Naive B cell (primary cell): ENCODE data around the gene SCTR. TPM values are rescaled to one million over a fixed set of nuclear protein-coding genes. Genes with fewer than 3 reads are reported as not detected.

Experiments used
- ATAC-seq, 2 donors: fragments of 150-1000 bp; cut with Tn5 transposase; 2 replicates each; pipeline ENCODE4 v1.10.0; 2021; ENCODE audit warnings: low read depth in 2 of 2, mild to moderate bottlenecking in 2 of 2, moderate library complexity in 2 of 2
- DNase-seq: peaks from one replicate; pipeline ENCODE4 v3.0.0; 2022
- H3K27ac Mint-ChIP-seq, 6 donors: one replicate each; pipeline ENCODE4 v1.8.0; 2020 to 2022; ENCODE audit warnings: mild to moderate bottlenecking in 6 of 6, mixed read lengths in 6 of 6, moderate library complexity in 5 of 6, inconsistent platforms in 2 of 6
- H3K27me3 Mint-ChIP-seq, 3 donors: one replicate each; pipeline ENCODE4 v1.8.0; 2021 to 2022; ENCODE audit warnings: mixed read lengths in 3 of 3, mild to moderate bottlenecking in 1 of 3
- H3K36me3 Mint-ChIP-seq, 2 donors: one replicate each; pipeline ENCODE4 v1.8.0; 2020 to 2022; ENCODE audit warnings: mixed read lengths in 2 of 2, inconsistent platforms in 1 of 2, mild to moderate bottlenecking in 1 of 2
- H3K4me1 Mint-ChIP-seq, 3 donors: one replicate each; pipeline ENCODE4 v1.8.0; 2020 to 2022; ENCODE audit warnings: mixed read lengths in 3 of 3, inconsistent platforms in 1 of 3, mild to moderate bottlenecking in 1 of 3, moderate library complexity in 1 of 3
- H3K4me3 Mint-ChIP-seq, 8 donors: one replicate each; pipeline ENCODE4 v1.8.0; 2020 to 2022; ENCODE audit warnings: mild to moderate bottlenecking in 8 of 8, mixed read lengths in 8 of 8, moderate library complexity in 8 of 8, inconsistent platforms in 2 of 8
- H3K9me3 Mint-ChIP-seq, 7 donors: one replicate each; pipeline ENCODE4 v1.8.0; 2020 to 2022; ENCODE audit warnings: mixed read lengths in 7 of 7, mild to moderate bottlenecking in 5 of 7, inconsistent platforms in 2 of 7, moderate library complexity in 1 of 7
- polyA plus RNA-seq, 6 donors: library from polyadenylated mRNA; unstranded; fragments of 300-500 nt; fragmentation: Illumina TruSeq; gene quantifications; one replicate each; pipeline ENCODE4 v1.2.3, GENCODE V29; 2021; ENCODE audit warnings: low read depth in 6 of 6

The SCTR gene
- polyA plus RNA-seq, 6 donors from 2014 or later: not detected

GRCh38 chr2:119429225-119429981, 94.9 kb downstream of the SCTR start:
- H3K9me3 Mint-ChIP-seq: no peaks in the 10 kb centered on the region
- H3K27me3 Mint-ChIP-seq: peaks cover 60 to 79% (median 72%) of the 10 kb centered on the region in 3 donors
- no peak for DNase-seq
- no peaks in the 10 kb centered on the region for H3K36me3 Mint-ChIP-seq
- H3K4me1 Mint-ChIP-seq: peaks cover 4 to 19% (median 11%) of the 10 kb centered on the region in 3 donors
- no peak for ATAC-seq
- peak overlapping the region in 3 of 8 donors; percentile 11 to 81 (median 65) for H3K4me3 Mint-ChIP-seq
- no peak overlapping the region for H3K27ac Mint-ChIP-seq

DNA sequence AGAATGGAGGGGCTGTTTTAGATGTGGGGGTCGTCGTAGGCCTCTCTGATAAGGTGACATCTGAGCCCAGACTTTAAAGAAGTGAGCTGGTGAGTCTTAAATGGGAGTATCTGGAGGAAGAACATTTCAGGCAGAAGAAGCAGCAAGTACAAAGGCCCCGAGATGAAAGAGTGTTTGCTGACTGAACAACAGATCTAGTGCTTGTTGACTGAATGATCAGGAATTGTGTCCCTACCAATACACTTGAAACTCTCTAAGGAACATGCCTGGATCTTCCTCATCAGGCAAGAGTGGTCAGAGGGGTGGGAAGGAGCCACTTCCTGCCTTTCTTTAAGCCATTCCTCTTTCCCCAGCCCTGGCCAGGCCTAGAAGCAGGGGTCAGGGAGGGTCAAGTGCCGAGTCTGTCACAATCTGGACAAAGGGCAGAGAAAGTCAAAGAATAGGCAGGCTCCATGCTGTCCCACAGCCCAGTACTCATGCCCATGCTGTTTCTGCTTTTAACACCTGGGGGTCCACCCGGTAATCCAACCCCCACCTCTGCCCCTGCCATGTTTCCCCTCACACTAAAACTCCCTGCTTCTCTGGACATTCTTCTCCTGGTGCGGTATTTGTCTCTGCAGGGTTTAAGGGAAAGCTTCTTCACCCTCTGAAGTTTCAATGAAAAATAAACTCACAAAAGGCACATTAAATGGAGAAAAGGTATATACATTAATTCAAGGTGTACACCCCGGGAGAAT, 95.6 kb downstream of the SCTR start:
- Mint-ChIP-seq H3K4me3 (peak overlapping the region in 1 of 8 donors; percentile 65), H3K27me3 (peaks cover 54 to 79% (median 76%) of the 10 kb centered on the region in 3 donors), H3K27ac (no peak overlapping the region), H3K36me3 (no peaks in the 10 kb centered on the region), H3K4me1 (peaks cover 4 to 19% (median 11%) of the 10 kb centered on the region in 3 donors), H3K9me3 (no peaks in the 10 kb centered on the region)
- DNase-seq: no peak
- no peak for ATAC-seq

DNA sequence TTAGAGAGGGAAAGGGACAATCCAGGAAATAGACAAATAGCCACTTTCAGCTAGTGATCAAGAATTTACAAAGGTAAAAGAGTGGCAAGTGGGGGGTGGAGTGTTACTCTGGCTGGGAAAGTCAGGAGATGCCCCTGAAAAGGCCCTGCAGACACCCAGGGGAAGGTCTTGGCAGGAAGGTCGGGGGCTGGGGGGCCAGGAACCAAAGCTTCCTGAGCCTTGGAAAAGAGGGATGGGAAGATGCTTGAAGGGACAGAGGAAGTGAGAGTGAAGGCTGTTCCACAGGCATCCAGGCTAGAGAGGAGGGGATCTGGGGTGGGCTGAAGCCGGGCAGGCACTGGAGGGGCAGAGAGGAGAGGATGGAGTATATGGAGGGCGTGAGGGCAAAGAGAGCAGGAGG, 96.5 kb downstream of the SCTR start:
- Mint-ChIP-seq H3K4me3 (no peak overlapping the region), H3K36me3 (no peaks in the 10 kb centered on the region), H3K27ac (peak overlapping the region in 1 of 6 donors; percentile 47), H3K27me3 (peaks cover 52 to 79% (median 74%) of the 10 kb centered on the region in 3 donors), H3K4me1 (peaks cover 4 to 19% (median 11%) of the 10 kb centered on the region in 3 donors), H3K9me3 (peaks cover 0 to 1% (median 0%) of the 10 kb centered on the region in 7 donors)
- ATAC-seq (no peak), DNase-seq (no peak)

DNA sequence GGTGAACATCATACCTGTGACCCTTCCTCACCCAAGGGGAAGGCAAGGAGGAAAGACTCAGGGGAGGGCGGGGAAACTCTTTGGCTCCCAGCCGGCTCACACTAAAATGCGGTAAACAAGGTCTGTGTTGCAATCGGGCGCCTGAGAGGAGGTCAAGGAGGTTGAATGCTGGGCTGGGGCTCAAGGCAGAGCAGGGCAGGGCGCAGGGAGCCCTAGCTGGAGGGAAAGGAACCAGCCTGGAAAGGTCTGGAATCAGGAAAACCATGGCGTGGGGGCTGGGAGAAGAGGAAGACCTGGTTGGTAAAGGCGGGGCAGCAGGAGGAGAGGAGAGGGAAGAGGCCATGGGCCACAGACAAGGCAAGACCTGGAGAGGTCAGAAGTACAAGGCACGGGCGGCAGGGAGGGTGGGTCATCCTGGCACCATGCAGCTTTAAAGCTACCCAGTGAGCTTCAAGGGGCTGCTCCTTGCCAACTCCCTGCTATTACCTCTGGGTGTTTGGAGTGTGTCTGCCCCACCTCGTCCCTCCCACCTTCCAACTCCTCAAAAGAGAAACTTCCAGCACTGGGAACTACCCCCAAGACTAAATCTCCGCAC, 97.4 kb downstream of the SCTR start:
- Mint-ChIP-seq H3K4me3 (no peak overlapping the region), H3K4me1 (peaks cover 0 to 11% (median 5%) of the 10 kb centered on the region in 3 donors), H3K36me3 (peaks cover 0 to 3% of the 10 kb centered on the region in 2 donors), H3K27ac (no peak overlapping the region), H3K9me3 (peaks cover 1 to 7% (median 2%) of the 10 kb centered on the region in 7 donors), H3K27me3 (peaks cover 53 to 78% (median 72%) of the 10 kb centered on the region in 3 donors)
- ATAC-seq (no peak), DNase-seq (no peak)

- H3K36me3 Mint-ChIP-seq: peaks cover 0 to 9% of the 10 kb centered on the region in 2 donors
- DNase-seq (no peak), ATAC-seq (no peak)
- peaks cover 4 to 13% (median 7%) of the 10 kb centered on the region in 7 donors for H3K9me3 Mint-ChIP-seq
- peaks cover 0 to 11% (median 5%) of the 10 kb centered on the region in 3 donors for H3K4me1 Mint-ChIP-seq
- no peak overlapping the region for H3K27ac Mint-ChIP-seq
- peaks cover 58 to 84% (median 77%) of the 10 kb centered on the region in 3 donors for H3K27me3 Mint-ChIP-seq
- H3K4me3 Mint-ChIP-seq: no peak overlapping the region
Measured at GRCh38 chr2:119426396-119426675, 97.9 kb downstream of the SCTR start.

DNA sequence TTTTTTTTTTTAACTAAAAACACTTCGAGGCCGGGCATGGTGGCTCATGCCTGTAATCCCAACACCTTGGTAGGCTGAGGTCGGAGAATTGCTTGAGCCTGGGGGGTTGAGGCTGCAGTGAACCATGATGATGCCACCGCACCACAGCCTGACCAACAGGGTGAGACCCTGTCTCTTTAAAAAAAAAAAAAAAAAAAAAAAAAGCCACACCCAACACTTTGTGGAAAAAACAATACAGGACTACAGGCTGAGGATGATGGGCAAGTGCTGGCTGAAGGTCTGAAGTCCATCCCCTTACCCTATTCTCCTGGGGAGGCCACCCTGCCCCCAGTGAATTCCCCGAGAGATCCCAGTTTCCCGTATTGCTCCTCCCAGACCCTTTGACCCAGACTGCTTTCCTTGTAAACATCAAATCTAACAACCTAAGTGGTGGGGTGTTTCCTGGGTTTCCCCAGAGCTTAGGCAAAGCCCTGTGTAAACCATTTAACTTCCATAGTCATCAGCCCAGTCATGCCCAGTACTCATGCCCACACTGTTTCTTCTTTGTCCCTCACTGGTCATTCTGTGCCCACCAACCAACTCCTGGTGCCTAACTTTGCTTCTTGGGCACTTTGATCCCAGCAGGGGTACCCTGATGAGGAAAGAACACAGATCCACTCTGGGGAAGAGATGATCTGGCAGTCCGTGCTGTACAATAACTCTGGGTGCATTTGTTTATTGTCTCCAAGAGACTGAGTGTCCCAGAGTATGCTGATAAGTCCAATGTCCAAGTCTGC, 98.5 kb downstream of the SCTR start:
- H3K27me3 Mint-ChIP-seq: peaks cover 54 to 89% (median 80%) of the 10 kb centered on the region in 3 donors

GRCh38 chr2:119425119-119425405, 99.2 kb downstream of the SCTR start:
- no peak overlapping the region for H3K27ac Mint-ChIP-seq
- no peak overlapping the region for H3K4me3 Mint-ChIP-seq
- ATAC-seq: no peak
- peaks cover 0 to 5% (median 0%) of the 10 kb centered on the region in 3 donors for H3K4me1 Mint-ChIP-seq
- H3K27me3 Mint-ChIP-seq: peaks cover 50 to 96% (median 81%) of the 10 kb centered on the region in 3 donors
- H3K9me3 Mint-ChIP-seq: peaks cover 4 to 16% (median 7%) of the 10 kb centered on the region in 7 donors
- peaks cover 0 to 14% of the 10 kb centered on the region in 2 donors for H3K36me3 Mint-ChIP-seq
- no peak for DNase-seq

More for the DNA sequence above, 98.5 kb downstream of the SCTR start:
- peaks cover 0 to 14% of the 10 kb centered on the region in 2 donors for H3K36me3 Mint-ChIP-seq
- H3K9me3 Mint-ChIP-seq: peaks cover 4 to 16% (median 7%) of the 10 kb centered on the region in 7 donors
- ATAC-seq: no peak
- H3K4me1 Mint-ChIP-seq: peaks cover 0 to 7% (median 5%) of the 10 kb centered on the region in 3 donors
- no peak overlapping the region for H3K27ac Mint-ChIP-seq
- no peak for DNase-seq
- no peak overlapping the region for H3K4me3 Mint-ChIP-seq

GRCh38 chr2:119424284-119425118, 99.8 kb downstream of the SCTR start:
- H3K4me1 Mint-ChIP-seq: peaks cover 0 to 5% (median 0%) of the 10 kb centered on the region in 3 donors
- DNase-seq (no peak), ATAC-seq (no peak)
- H3K9me3 Mint-ChIP-seq: peaks cover 4 to 16% (median 7%) of the 10 kb centered on the region in 7 donors
- no peak overlapping the region for H3K4me3 Mint-ChIP-seq
- peaks cover 0 to 14% of the 10 kb centered on the region in 2 donors for H3K36me3 Mint-ChIP-seq
- no peak overlapping the region for H3K27ac Mint-ChIP-seq
- H3K27me3 Mint-ChIP-seq: peaks cover 46 to 96% (median 81%) of the 10 kb centered on the region in 3 donors

DNA sequence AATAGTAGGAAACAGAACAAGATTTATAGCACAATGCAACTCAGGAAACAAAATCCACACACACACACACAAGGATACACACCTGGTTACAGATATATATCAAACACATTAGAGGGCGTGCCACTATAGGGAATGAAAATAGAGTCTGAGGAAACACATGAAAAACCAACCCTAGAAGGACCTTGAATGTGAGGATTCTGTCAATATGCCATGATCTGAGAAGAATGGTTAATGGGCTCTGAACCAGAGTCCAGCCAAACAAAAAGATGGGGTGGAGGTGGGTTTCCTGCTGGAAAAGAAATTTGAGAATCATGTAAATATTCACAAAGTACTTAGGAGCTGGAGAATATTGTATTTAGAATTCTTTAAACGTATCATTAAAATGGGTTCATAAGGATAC, 100.5 kb downstream of the SCTR start:
- no peak for ATAC-seq
- DNase-seq: no peak
- no peak overlapping the region for H3K27ac Mint-ChIP-seq
- H3K27me3 Mint-ChIP-seq: peaks cover 39 to 91% (median 75%) of the 10 kb centered on the region in 3 donors
- H3K9me3 Mint-ChIP-seq: peaks cover 4 to 16% (median 7%) of the 10 kb centered on the region in 7 donors
- H3K4me1 Mint-ChIP-seq: peaks cover 0 to 5% (median 0%) of the 10 kb centered on the region in 3 donors
- no peak overlapping the region for H3K4me3 Mint-ChIP-seq
- peaks cover 0 to 14% of the 10 kb centered on the region in 2 donors for H3K36me3 Mint-ChIP-seq

GRCh38 chr2:119423108-119423444, 101.2 kb downstream of the SCTR start:
- Mint-ChIP-seq H3K9me3 (peaks cover 4 to 16% (median 7%) of the 10 kb centered on the region in 7 donors), H3K36me3 (peaks cover 0 to 14% of the 10 kb centered on the region in 2 donors), H3K4me3 (no peak overlapping the region), H3K27ac (no peak overlapping the region), H3K4me1 (peaks cover 0 to 5% (median 0%) of the 10 kb centered on the region in 3 donors), H3K27me3 (peaks cover 38 to 84% (median 68%) of the 10 kb centered on the region in 3 donors)
- ATAC-seq (no peak), DNase-seq (no peak)

DNA sequence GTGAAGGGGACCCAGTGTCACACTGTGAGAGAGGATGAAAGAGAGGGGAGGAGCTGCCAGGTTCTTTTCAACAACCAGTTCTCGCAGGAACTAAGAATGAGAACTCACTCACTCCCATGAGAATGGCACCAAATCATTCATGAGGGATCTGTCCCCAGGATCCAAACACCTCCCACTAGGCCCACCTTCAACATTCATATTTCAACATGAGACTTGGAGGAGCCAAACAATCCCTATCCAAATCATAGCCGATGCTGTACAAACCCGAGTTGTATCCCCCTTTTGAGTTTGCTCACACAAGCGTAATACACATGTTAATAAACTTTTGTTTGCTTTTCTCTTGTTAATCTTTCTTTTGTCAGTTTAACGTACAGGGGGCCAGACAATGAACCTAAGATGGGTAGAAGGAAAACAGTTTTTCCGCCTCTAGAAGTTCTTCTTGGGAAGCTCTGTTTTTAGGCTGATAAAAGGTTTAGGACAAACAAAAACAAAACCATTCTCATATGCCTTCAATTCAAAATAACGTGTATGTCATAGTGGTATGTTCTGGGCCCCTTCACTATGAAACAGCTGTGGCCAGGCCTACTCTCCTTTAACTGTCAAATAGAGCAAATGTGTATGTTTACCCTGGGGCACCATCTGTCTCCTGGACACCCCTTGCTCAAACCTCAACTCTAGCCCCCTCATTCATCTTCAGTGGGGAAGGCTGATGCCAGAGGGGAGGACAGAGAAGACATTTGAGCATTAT, 101.7 kb downstream of the SCTR start:
- H3K27me3 Mint-ChIP-seq: peaks cover 34 to 78% (median 62%) of the 10 kb centered on the region in 3 donors
- DNase-seq (no peak), ATAC-seq (no peak)
- H3K36me3 Mint-ChIP-seq: peaks cover 0 to 14% of the 10 kb centered on the region in 2 donors
- peaks cover 0 to 5% (median 0%) of the 10 kb centered on the region in 3 donors for H3K4me1 Mint-ChIP-seq
- no peak overlapping the region for H3K27ac Mint-ChIP-seq
- H3K9me3 Mint-ChIP-seq: peaks cover 4 to 16% (median 7%) of the 10 kb centered on the region in 7 donors
- no peak overlapping the region for H3K4me3 Mint-ChIP-seq

- ATAC-seq: no peak
- no peak overlapping the region for H3K27ac Mint-ChIP-seq
- peaks cover 4 to 16% (median 7%) of the 10 kb centered on the region in 7 donors for H3K9me3 Mint-ChIP-seq
- H3K4me3 Mint-ChIP-seq: no peak overlapping the region
- H3K36me3 Mint-ChIP-seq: peaks cover 0 to 14% of the 10 kb centered on the region in 2 donors
- H3K27me3 Mint-ChIP-seq: peaks cover 30 to 70% (median 54%) of the 10 kb centered on the region in 3 donors
- no peak for DNase-seq
- H3K4me1 Mint-ChIP-seq: peaks cover 0 to 3% (median 3%) of the 10 kb centered on the region in 3 donors
Measured at GRCh38 chr2:119421741-119422140, 102.5 kb downstream of the SCTR start.
